Liver (tissue), 3 donors: Measurements from ENCODE around the gene AGTPBP1.

Experiments
- EGR1 ChIP-seq, 2 donors: IDR thresholded peaks; 2 replicates each; pipeline ENCODE4 v1.6.1; 2016 to 2018; ENCODE audit warnings: antibody characterized with exemption in 2 of 2, low read depth in 2 of 2
- FOXA1 ChIP-seq: IDR thresholded peaks from 2 replicates; pipeline ENCODE4 v1.6.1; 2016; ENCODE audit warnings: antibody characterized with exemption
- JUND ChIP-seq, 2 donors: IDR thresholded peaks; 2 replicates each; pipeline ENCODE4 v1.6.1; 2016; ENCODE audit warnings: antibody characterized with exemption in 2 of 2
- RAD21 ChIP-seq, 2 donors: IDR thresholded peaks; 2 replicates each; pipeline ENCODE4 v1.6.1; 2016; ENCODE audit warnings: antibody characterized with exemption in 2 of 2, mild to moderate bottlenecking in 2 of 2
- TAF1 ChIP-seq: conservative IDR thresholded peaks from 2 replicates; pipeline ENCODE4 v1.6.1; 2016; ENCODE audit warnings: antibody characterized with exemption, mild to moderate bottlenecking
- YY1 ChIP-seq: IDR thresholded peaks from 2 replicates; pipeline ENCODE4 v1.6.1; 2016; ENCODE audit warnings: antibody characterized with exemption, mild to moderate bottlenecking
- TF ChIP-seq, protein P1 (sequence below): fragments of 150-350 bp; IDR thresholded peaks from 2 replicates; pipeline ENCODE4 v1.5.1; 2017; ENCODE audit warnings: improper control_type of control experiment, low read depth, low read length; ENCODE audit not compliant: missing input control
- TF ChIP-seq, protein P2 (sequence below): IDR thresholded peaks from 2 replicates; pipeline ENCODE4 v1.6.1; 2016; ENCODE audit warnings: antibody characterized with exemption, mild to moderate bottlenecking
- TF ChIP-seq, protein P3 (sequence below): IDR thresholded peaks from 2 replicates; pipeline ENCODE4 v1.6.1; 2016; ENCODE audit warnings: antibody characterized with exemption
- TF ChIP-seq, protein P4 (sequence below): IDR thresholded peaks from 2 replicates; pipeline ENCODE4 v1.6.1; 2016; ENCODE audit warnings: antibody characterized with exemption
- donor health status: healthy.
- donor health status: healthy.

DNA sequence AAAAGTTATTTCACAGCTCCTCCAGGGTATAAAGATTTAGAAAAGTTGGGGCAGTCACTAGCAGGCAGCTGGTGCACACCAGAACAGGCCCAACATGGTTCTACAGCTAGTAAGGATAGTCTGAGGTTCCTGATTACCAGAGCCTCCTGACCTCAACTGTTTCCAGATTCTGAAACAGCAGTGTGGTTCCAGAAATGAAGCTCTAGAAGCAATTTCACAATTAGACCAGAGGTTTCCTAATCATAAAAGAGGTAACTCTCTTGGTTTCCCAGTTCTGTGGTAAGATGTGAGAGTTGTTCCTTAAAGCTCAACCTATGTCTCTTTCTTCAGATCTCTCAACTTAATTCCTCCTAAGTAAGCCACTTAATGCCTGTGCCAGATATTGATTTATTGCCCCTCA lies 11.9 kb downstream of the AGTPBP1 start:
- TF ChIP-seq, protein P1, sequence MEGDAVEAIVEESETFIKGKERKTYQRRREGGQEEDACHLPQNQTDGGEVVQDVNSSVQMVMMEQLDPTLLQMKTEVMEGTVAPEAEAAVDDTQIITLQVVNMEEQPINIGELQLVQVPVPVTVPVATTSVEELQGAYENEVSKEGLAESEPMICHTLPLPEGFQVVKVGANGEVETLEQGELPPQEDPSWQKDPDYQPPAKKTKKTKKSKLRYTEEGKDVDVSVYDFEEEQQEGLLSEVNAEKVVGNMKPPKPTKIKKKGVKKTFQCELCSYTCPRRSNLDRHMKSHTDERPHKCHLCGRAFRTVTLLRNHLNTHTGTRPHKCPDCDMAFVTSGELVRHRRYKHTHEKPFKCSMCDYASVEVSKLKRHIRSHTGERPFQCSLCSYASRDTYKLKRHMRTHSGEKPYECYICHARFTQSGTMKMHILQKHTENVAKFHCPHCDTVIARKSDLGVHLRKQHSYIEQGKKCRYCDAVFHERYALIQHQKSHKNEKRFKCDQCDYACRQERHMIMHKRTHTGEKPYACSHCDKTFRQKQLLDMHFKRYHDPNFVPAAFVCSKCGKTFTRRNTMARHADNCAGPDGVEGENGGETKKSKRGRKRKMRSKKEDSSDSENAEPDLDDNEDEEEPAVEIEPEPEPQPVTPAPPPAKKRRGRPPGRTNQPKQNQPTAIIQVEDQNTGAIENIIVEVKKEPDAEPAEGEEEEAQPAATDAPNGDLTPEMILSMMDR, result no peak
- TF ChIP-seq TAF1 (no peak), FOXA1 (no peak), RAD21 (IDR thresholded peaks at IDR 0.05) (no peak), JUND (IDR thresholded peaks at IDR 0.05) (no peak), YY1 (no peak), EGR1 (IDR thresholded peaks at IDR 0.05; ENCODE audit: low read depth in 2 of 2) (no peak)
- TF ChIP-seq, protein P2, sequence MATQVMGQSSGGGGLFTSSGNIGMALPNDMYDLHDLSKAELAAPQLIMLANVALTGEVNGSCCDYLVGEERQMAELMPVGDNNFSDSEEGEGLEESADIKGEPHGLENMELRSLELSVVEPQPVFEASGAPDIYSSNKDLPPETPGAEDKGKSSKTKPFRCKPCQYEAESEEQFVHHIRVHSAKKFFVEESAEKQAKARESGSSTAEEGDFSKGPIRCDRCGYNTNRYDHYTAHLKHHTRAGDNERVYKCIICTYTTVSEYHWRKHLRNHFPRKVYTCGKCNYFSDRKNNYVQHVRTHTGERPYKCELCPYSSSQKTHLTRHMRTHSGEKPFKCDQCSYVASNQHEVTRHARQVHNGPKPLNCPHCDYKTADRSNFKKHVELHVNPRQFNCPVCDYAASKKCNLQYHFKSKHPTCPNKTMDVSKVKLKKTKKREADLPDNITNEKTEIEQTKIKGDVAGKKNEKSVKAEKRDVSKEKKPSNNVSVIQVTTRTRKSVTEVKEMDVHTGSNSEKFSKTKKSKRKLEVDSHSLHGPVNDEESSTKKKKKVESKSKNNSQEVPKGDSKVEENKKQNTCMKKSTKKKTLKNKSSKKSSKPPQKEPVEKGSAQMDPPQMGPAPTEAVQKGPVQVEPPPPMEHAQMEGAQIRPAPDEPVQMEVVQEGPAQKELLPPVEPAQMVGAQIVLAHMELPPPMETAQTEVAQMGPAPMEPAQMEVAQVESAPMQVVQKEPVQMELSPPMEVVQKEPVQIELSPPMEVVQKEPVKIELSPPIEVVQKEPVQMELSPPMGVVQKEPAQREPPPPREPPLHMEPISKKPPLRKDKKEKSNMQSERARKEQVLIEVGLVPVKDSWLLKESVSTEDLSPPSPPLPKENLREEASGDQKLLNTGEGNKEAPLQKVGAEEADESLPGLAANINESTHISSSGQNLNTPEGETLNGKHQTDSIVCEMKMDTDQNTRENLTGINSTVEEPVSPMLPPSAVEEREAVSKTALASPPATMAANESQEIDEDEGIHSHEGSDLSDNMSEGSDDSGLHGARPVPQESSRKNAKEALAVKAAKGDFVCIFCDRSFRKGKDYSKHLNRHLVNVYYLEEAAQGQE, result no peak
- TF ChIP-seq, protein P3, sequence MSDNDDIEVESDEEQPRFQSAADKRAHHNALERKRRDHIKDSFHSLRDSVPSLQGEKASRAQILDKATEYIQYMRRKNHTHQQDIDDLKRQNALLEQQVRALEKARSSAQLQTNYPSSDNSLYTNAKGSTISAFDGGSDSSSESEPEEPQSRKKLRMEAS, result no peak
- TF ChIP-seq, protein P4, sequence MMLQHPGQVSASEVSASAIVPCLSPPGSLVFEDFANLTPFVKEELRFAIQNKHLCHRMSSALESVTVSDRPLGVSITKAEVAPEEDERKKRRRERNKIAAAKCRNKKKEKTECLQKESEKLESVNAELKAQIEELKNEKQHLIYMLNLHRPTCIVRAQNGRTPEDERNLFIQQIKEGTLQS, result no peak
